GM19025 (cell line): Measurements from ENCODE around the gene XIRP2.

ENCODE experiments used
- ATAC-seq: cut with Tn5 transposase; IDR thresholded peaks from one replicate; pipeline ENCODE4 v1.9.1; 2021; ENCODE audit warnings: mild to moderate bottlenecking, low read depth, moderate library complexity; ENCODE audit not compliant: unreplicated experiment

XIRP2 gene

DNA sequence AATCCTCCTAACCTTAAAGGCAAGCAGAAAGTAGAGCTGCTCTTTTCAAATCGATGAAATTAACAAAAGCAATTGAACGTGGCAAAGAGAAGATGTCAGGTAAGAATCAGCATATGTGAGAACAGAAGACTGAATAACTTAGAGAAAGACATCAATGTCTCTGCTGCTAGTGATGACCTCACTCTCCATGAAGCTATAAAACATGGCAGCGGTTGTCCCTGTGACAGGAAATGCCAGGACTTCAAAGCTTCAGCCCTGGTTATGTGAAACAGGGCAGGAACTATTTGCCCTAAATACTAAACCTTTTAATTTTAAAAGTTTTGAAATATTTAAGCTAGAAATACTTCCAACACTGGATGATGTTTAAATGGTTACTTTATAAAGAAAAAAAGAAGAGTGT is 383.7 kb downstream of the XIRP2 start:
- no peak for ATAC-seq

DNA sequence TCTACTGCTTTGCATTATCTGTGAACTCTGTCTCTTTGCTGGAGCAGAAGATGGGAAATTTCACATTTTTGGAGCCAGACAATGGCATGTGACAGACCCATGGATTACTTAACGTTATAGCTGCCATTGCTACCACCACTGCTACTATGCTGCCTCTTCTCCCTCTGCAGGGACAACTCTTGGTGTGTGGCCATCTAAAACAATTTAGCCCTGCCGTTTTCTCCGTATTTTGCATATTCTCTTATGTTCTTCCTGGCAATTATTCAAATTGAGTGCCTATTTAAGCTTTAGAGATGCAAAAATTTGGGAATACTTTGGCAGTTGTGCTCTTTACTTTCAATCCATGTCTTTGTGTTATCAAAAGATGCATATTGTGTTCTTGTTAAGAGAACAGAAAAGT is 386.8 kb downstream of the XIRP2 start:
- no peak for ATAC-seq

DNA sequence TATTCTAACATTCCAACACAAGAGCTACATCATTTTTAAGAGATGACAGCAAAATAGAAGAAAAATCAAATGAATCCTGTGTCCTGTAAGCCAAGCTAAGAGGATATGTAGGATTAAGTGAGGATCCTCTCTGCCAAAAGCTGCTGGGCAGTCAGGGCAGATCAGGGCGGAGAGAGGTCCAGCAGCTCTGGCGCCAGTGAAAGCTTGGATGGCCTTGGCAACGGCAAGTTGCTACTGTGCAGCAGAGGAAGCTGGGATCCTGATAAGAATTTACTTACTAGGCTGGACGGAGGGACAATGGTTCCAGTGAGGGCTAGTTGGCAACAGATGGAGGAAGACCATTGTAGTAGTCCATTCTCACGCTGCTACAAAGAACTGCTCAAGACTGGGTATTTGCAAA is 391.5 kb downstream of the XIRP2 start:
- no peak for ATAC-seq

DNA sequence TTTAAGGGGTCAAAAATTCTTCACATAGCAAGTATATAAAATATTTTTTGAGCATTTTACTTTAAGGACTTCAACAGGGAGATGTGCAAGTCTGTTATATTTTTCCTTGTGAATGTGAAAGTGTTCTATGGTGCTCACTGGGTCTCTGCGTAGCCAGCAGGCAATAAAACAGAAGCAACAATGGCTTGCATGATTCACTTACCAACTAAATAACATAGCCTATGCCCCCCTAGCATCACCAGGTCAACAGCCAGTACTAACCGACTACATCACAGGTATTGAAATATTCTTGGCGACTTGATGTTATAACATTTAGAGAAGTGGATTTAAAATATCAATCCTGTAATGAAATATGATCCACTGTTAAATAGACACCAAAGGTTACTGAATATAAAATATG is 398.9 kb downstream of the XIRP2 start:
- ATAC-seq, result no peak

DNA sequence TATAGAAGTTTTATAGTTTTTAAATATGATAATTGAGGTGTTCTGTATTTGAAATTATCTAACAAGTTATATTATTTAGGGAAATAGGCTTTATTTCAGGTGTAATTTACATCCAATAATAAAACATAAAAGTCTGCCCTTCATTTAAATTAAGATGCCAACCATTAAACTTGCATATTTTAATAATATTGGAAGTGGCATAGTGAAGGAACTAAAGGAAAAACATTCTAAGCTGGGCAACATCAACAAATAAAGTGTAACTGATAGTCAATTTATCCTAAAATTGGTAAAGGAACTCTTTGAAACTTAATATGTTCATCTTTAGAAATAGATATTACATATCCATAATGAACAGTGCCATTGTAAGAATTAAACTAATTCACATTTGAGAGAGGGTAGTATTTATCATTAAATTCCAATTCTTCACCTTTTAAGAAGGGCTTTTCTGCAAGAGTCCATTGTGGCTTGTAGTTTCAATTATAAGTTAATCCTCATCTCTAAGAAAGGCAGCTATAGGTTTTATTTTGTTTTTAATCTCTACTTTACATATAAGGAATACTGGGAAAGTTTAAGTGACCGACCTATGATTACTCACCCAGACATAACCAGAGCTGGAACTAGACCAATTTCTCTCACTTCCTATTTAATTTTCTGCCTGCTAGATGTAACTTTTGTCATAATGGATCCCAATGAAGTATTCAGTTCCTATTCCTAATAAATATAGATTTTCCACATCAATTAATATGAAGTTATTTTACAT is 401.6 kb downstream of the XIRP2 start:
- no peak for ATAC-seq

DNA sequence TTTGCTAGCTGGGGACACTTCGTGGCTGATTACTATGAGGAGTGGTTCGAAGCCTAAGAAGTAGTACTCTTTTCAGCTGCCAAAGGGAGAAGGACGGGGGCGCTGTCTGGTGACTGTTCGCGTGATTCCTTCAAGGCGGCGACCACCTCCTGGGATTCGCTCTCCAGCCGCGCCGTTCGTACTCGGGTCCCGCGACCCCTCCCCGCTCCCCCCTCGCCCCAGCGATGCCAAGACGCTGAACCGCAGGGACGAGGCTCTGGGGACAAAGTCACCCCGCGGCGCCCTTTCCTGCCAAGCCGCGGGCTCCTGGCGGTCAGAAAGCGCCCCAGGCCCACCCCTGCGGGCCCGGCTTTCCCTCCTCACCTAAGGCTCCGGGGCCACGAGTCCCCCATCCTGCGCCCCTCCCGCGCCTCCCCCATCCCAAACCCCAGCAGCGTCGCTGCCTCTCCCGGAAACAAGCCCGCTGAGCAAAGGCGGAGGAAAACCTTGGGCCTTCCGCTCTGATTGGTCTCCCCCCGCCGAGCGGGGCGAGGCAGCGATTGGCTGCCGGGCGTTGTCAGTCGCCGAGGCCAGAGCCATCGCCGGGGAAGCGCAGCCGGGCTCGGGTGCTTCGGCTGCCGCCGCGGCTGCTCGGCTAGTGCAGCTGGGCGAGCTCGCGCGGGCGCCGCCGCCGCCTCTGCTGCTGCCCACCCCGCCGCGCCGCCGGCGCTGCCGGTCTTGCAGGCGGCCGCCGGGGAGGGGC is 404.3 kb downstream of the XIRP2 start, which contains the start of gene B3GALT1:
Gene B3GALT1 (plus strand): TSS at position 572 of the 742 bp plus-strand sequence.
- peak; percentile 99 for ATAC-seq

DNA sequence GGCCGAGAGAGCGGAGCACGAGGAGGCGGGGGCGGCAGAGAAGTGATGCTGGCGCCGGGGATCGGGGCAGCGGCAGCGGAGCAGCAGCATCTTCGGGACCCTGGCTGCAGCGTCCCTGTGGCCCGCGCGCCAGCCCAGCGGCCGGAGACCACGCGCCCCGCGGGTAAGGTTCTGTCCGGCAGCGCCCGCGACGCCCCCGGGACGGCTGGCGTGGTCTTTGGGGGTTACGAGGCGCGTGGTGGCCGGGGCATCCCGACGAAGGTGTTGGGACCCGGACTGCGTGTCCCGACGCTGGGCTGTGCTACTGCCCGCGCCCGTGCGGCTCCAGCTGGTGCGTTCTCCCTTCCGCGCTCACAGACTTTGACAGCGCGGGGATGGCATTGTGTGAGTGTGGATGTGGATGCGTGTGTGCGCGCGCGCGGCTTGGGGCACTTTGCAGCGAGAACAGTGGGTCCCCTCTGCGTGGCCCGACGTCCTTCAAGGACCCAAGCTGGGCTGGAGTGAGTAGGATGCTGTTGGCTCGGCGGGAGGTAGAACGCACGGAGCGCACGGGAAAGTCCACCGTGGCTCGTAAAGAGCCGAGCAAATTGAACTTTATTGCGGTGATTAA is 405.0 kb downstream of the XIRP2 start:
- ATAC-seq, result peak; percentile 3

DNA sequence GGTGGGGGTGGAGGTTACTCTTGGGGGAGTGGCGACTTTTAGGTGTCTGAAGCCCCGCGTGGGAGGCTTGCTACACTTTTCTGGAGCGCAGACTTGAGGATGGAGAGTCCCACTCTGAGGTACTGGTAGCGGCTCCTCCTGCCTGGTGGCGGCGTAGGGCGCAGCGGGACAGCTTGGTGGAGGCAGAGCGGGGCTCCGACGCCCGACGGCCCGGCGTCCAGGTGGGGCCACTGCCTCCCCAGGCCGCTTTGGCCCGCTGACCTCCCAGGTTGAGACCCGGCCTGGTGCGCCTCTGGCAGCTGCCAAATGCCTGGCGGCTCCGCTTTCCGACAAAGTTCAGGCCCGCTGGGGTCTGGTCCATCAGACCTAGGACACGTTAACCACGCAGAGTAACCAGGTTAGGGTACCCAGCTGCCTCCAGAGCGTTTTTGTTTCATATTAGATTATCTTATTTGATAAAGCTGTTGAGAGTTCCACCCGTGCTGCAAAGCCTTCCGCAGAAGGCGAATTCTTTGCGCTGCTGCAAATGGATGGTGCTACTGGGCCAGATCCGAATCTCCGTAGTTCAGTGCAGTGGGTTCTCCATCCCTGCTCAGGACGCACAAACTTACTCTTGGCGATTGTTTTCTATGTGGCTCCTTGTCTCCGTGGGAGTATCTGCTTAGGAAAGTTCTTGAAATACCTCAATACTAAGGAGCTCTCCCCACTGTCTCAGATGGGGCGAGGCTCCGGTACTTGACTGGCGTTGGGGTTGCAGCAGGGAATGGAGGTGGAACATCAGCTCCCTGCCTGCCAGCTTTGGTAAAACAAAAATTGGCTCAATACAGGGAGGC is 405.9 kb downstream of the XIRP2 start:
- ATAC-seq, result no peak

DNA sequence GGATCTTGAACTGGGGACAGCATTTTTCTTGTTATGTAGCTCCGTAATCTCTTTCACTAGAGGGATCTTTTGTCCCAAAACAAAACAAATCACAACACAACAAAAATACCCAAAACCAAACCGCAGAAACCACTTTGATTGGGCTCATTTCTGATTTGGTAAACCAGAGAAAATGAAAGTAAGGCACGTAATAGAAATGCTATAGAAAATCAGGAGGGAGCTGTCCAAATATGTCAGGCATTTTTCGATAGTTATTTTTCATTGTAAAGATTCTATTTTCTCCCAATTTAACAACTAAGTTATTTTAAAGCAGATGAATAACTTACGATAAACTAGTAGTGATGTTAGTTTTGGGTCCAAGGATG is 406.5 kb downstream of the XIRP2 start:
- ATAC-seq, result no peak

DNA sequence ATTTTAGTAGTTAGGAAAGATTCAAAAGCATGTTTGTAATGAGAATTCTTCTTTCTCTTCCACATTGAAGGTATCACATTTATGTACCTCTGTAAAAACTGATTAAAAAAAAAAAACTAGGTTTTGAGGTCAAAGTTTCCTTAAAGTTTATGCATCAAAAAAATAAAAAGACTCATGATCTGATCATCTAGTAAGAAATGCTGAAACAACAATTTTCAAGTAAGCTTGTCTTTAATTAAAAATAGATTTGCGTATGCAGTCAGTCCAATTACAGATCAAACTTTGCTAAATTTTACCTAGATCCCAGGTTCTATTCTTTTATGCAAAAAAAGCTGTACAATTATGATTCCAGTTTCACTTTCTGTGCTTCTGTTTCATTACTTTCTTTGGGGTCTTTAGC is 409.0 kb downstream of the XIRP2 start:
- no peak for ATAC-seq

DNA sequence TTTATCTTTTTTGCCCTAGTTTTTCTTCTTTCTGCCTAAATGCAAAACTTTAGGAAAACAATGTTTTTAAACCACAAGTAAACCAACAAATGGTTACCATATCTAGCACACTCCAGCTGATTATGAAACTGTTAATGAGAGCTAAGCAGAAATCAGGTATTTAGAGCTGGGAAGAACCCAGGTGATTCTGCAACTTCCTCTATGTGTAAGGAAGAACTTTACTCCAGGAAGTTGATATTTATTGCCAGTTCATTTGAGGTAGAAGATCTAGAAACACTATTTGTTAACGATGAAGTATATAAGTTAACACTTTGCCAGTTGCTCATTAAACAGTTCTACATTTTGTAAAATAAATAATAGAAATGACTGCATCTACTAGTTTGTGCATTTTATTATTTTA is 409.7 kb downstream of the XIRP2 start:
- ATAC-seq, result no peak
